Measurements from ENCODE around the gene LGMN. TPM values are rescaled to one million over a fixed set of nuclear protein-coding genes. Genes with fewer than 3 reads are reported as not detected.
A peak's percentile ranks its signal among the peaks of the same experiment; 100 is the strongest.

LGMN gene
- total and polyA plus RNA-seq, 2 of the 8 experiments (the other 6 are each of a cell fraction or from before 2014, with no cell fraction given): 57.4 to 83.4 TPM

GRCh38 chr14:92684801-92685560 is 63.4 kb downstream of the LGMN start:
- Histone ChIP-seq H3K79me2 (ENCODE audit: control insufficient read depth in 1 of 2, insufficient read depth in 2 of 2, low read length in 2 of 2) (no peaks in the 10 kb centered on the region), H3K79me1 (ENCODE audit: low read depth, low read length) (no peaks in the 10 kb centered on the region), H3K14ac (ENCODE audit: insufficient read length) (no peak overlapping the region), H3K56ac (replicated peaks; ENCODE audit: insufficient read length, low read depth, low read length) (no peak overlapping the region), H4K20me1 (replicated peaks in 1 of 2; ENCODE audit: control insufficient read depth in 1 of 2, insufficient read depth in 2 of 2, low read length in 2 of 2) (peaks cover 0 to 2% of the 10 kb centered on the region in 2 experiments), H2BK12ac (ENCODE audit: low read depth, low read length) (no peak overlapping the region), H2AFZ (ENCODE audit: low read length) (no peak overlapping the region), H4K5ac (ENCODE audit: insufficient read length, low read depth, low read length) (no peak overlapping the region), H3K9ac (replicated peaks in 1 of 4; ENCODE audit: extremely low read depth in 1 of 4, low read depth in 3 of 4, low read length in 3 of 4) (no peak overlapping the region), H3K23ac (ENCODE audit: insufficient read length) (no peak overlapping the region), H3K4me1 (replicated peaks in 1 of 4; ENCODE audit: control insufficient read depth in 3 of 4, insufficient read depth in 4 of 4, low read length in 3 of 4) (peaks cover 0 to 9% (median 3%) of the 10 kb centered on the region in 4 experiments; a peak in 4 of 7 replicates), H3K36me3 (ENCODE audit: control insufficient read depth in 2 of 4, insufficient read depth in 4 of 4, low read length in 3 of 4) (no peaks in the 10 kb centered on the region), H3K4ac (replicated peaks; ENCODE audit: insufficient read length, low read depth, low read length) (no peak overlapping the region), H4K8ac (ENCODE audit: extremely low read depth, insufficient read depth, low read length) (no peak overlapping the region), H2BK20ac (ENCODE audit: low read length) (no peak overlapping the region), H3K23me2 (ENCODE audit: low read depth, low read length) (peaks cover 12% of the 10 kb centered on the region; the same call in 1 of the 2 replicates), H3K18ac (ENCODE audit: extremely low read depth, low read length) (no peak overlapping the region), H2BK15ac (ENCODE audit: low read length) (no peak overlapping the region), H2AK5ac (ENCODE audit: low read depth, low read length) (no peak overlapping the region), H2BK120ac (replicated peaks; ENCODE audit: low read depth, low read length) (no peak overlapping the region), H2BK5ac (ENCODE audit: low read depth, low read length) (no peak overlapping the region), H3K4me3 (ENCODE audit: extremely low read depth in 1 of 4, insufficient read depth in 2 of 4, low read depth in 3 of 4, low read length in 4 of 4) (no peak overlapping the region), H3K27me3 (replicated peaks in 1 of 4; ENCODE audit: control insufficient read depth in 3 of 4, extremely low read depth in 1 of 4, insufficient read depth in 3 of 4, low read length in 3 of 4) (peaks cover 10 to 21% (median 20%) of the 10 kb centered on the region in 4 experiments; a peak in 6 of 7 replicates), H3K27ac (ENCODE audit: low read depth, low read length) (no peak overlapping the region), H3K9me3 (ENCODE audit: insufficient read depth in 2 of 2, low read depth in 1 of 2, low read length in 1 of 2) (no peaks in the 10 kb centered on the region), H3K4me2 (ENCODE audit: insufficient read depth in 1 of 2, low read depth in 2 of 2, low read length in 2 of 2) (no peak overlapping the region), H4K91ac (replicated peaks; ENCODE audit: insufficient read length, low read length) (no peak overlapping the region)
- no peak for FAIRE-seq
- DNase-seq (ENCODE audit: low read depth in 1 of 2, low spot score in 2 of 2): peak in 1 of 2 experiments; percentile 67
- 80% methylated on average over 16 of the region's 21 CpGs; no CpG with 5 or more reads in 1 of the 2 experiments for WGBS, 2 experiments (ENCODE audit: extremely low coverage in 1 of 2, insufficient coverage in 1 of 2, insufficient read length in 1 of 2, insufficient replicate concordance in 2 of 2, low coverage in 1 of 2, low lambda C conversion rate in 2 of 2, missing lambda C conversion rate in 1 of 2)
- TF ChIP-seq HDAC2 (IDR thresholded peaks at IDR 0.05; ENCODE audit: borderline replicate concordance in 1 of 2, low read depth in 2 of 2, low read length in 2 of 2) (no peak), RAD21 (IDR thresholded peaks at IDR 0.05 in 1 of 2, conservative IDR thresholded peaks at IDR 0.05 in 1 of 2; ENCODE audit: low read depth in 2 of 2, low read length in 2 of 2) (no peak), SP1 (IDR thresholded peaks at IDR 0.05; ENCODE audit: low read depth, low read length) (no peak), EP300 (IDR thresholded peaks at IDR 0.05; ENCODE audit: borderline replicate concordance in 1 of 2, low read depth in 2 of 2, low read length in 2 of 2) (no peak)
- POLR2A ChIA-PET (ENCODE audit: partially characterized antibody): no interaction called here
- CTCF ChIA-PET (ENCODE audit: partially characterized antibody): interaction anchor here (0.8 to 4.0 kb wide), 10 partner anchors 32 to 114 kb away, joined by 3 to 31 read pairs (median 4); no protein-coding TSS in a partner anchor

Measured in H1 (cell line).